Daoy (cell line): ENCODE results near the gene TMEM139. TPM values are rescaled to one million over a fixed set of nuclear protein-coding genes. Genes with fewer than 3 reads are reported as not detected.
A peak's percentile ranks its signal among the peaks of the same experiment; 100 is the strongest.

Experiments used
- DNase-seq: peaks from one replicate; pipeline ENCODE4 v3.0.0-alpha.2; 2015; ENCODE audit warnings: low read depth
- total RNA-seq: library from RNA; depleted of rRNA; stranded (reverse); fragments of >200 nt; shearing (Covaris generic); gene quantifications from 2 replicates; pipeline ENCODE4 v1.2.3, GENCODE V29; 2014; rRNA removed

TMEM139 gene
- total RNA-seq, result not detected in 2 replicates

DNA sequence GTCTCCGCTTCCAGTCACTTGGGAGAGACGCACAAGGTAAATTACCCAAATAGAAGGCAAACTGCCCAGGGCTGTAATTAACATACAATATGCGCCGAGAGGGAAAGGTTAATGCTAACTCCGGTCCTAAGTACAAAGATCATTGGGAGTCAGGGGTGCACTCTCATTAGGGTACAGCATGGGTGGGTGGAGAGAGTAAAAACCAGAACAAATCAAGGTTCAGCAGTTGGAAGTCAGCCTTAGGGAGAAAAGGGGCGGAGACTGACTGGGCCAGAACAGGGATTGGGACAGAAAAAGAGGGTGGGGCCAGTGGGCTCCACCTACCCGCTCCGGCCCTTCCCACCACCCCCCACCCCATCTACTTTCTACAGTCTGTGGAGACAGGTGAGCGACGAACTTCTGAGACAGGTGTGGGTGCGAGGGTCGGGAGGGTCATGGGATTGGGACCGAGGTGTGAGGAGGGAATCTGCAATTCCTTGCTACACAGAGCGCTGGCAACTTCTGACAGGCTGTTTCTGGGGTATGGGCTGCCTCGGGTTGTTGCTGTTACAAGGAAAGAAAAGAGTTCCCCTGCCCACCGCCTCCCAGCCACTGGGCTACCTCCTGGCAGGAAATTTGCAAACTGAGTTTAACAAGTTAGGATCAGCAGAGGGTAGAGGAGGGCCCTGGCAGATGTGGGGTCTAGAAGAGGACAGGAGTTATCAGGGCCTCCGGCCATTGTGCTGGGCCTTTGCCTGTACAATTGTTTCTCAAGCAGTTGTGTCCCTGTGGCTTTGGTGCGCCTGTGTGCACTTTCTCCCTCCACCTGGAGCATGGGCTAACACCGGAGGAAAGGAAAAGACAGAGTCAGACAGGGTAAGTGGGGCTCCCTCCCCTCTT lies at the start of gene TMEM139:
TMEM139 (plus strand) TSS at position 368 of the 879 bp plus-strand sequence. CDS start 1,000 bp downstream, outside the sequence.
- DNase-seq, result peak; percentile 32

DNA sequence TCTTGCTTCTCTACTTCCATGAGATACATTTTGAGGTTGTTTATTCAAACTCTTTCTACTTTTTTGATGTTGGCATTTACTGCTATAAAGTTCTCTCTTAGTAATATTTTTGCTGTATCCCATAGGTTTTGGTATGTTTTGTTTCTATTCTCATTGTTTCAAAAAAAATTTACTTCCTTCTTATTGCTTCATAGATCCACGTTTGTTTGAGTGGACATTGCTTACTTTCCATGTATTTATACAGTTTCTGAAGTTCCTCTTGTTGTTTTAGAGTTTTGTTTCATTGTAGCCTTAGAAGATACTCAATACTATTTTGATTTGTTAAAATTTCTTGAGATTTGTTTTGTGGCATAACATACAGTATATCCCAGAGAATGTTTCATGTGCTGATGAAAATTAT lies 49.2 kb upstream of the TMEM139 start:
- no peak for DNase-seq

DNA sequence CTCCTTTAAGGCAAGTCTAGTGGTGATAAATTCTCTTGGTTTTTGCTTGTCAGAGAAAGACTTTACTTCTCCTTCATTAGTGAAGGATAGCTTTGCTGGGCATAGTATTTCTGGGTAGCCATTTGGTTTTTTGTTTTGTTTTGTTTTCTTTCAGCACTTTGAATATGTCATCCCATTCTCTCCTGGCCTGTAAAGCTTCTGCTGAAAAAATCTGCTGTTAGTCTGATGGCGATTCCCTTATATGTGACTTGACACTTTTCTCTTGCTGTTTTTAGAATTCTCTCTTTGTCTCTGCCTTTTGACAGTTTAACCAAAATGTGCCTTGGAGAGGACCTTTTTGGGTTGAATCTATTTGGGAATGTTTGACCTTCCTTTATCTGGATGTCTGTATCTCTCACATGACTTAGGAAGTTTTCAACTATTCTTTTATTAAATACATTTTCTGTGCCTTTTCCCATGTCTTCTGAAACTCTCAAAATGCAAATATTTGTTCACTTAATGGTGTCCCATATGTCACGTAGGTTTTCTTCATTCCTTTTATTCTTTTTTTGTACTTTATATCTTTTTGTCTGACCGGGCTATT lies 48.3 kb upstream of the TMEM139 start:
- no peak for DNase-seq

DNA sequence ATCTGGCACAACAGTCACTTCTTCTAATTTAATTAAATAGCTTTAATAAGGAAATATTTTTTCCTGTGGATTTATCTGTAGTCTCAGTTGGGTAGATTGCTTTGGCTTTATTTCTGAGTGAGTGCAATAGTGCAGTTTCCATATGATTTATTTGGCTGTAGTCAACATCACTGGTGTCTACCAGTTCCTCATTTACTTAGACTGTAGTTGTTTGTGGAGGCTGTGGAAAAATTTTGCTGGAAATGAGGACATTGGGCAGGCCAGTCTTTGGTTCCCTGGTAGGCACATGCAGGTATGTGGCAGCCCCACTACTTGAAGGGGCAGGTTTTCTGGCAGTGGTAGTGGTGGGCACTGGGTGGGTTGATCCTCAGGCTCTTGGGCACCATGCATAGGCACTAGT lies 47.4 kb upstream of the TMEM139 start:
- DNase-seq, result no peak

DNA sequence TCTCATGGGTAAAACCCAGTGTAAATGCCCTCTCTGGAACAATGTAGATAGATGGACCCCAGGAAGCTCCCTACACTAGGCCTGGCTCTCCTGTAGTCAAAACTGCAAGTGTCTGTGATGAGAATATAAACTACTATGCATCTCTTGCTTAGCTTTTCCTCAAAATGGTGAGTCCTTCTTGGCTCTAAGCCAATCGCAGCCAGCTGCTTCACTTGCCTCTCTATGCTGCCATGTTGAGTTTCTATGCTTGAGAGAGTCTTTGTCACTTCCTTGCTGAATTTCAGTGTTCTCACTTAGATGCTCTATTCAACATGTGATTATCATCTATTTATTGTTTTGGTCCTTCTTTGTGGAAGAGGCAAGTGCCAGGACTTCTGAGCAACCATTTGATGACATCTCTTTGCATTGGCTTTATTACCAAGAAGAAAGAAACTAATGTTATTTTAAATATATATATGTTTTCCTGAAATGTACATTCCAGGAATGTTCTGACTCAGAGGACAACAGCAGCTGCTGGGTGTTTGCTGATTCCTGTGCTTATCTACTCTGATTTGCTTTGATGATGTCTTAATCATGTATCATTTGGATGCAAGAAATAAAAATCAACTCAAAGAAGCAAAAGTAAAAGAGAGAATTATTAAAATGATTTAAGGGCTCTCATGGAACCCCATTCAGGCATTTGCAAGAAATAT lies 46.3 kb upstream of the TMEM139 start:
- no peak for DNase-seq

DNA sequence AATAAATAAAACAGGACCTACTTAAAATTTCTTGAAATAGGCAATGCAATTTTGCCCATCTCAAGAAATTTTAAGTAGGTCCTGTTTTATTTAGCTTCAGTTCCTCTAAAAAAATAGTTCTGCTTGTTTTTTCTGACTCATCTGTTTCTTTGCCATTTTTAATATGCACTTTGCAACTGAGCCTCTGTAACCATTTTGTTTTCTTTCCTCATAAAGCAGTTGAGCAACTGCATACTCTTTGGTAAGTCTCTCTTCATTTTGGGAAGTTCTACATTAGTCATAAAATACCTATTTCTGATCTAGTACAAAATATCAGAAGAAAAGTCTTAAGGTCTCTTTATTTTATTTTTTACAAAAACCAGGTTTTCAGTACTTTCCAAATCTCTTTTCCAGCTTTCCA lies 44.9 kb upstream of the TMEM139 start:
- no peak for DNase-seq

DNA sequence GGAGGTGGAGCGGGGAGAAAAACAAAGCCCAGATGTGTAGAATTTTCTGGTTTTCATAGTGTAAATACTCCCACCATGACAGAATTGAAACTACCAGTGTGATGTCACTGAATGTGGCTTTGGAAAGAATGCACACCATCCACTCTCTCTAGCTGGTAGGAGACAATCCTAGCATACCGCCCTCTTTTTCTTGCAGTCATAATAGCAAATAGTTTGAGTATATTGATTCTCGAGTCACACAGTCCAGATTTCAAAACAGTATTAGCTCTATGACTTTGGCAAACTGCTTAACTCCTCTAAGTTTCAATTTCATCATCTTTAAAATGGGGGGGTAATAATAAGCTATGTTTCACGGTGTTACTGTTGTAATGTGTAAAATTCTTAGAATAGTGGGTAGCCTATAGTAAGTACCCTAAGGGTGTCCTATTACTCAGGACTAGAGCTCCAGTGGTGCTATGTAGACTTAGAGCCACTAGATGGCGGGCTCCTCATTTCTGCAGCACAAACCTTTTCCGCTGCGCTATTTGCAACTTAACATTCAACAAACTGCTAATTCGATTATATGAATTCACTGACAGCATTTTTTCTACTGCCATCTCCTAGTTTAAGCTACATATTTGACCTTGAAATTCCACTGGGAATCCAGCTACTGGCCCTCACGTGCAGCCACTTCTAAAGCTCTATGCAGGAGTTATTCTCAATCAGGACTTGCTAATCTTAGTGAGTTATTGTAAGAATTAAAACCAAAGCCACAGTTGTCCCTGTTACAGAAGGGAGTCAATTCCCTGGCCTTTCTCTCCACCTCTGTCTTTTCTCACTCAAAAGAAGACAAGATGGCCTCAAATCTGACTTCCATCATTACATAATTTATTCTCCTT lies 44.2 kb upstream of the TMEM139 start:
- DNase-seq, result peak; percentile 75

DNA sequence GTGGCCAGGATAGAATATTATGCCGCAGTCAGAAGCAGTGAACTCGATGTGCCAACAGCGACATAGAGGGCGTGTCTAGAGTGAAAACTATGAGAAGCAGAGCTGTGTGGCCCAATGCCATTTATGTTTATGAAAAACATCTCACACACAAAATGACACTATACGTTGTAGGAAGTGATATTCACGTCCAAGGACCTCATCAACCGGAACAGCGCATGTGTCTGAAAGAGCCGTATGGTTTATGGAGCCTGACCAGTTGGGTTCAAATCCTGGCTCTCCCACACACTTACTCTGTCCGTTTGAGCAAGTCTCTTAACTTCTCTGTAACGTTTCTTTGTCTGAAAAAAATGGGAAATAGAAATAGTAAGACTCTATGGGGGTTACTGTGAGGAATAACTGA lies 42.5 kb upstream of the TMEM139 start:
- DNase-seq, result no peak

DNA sequence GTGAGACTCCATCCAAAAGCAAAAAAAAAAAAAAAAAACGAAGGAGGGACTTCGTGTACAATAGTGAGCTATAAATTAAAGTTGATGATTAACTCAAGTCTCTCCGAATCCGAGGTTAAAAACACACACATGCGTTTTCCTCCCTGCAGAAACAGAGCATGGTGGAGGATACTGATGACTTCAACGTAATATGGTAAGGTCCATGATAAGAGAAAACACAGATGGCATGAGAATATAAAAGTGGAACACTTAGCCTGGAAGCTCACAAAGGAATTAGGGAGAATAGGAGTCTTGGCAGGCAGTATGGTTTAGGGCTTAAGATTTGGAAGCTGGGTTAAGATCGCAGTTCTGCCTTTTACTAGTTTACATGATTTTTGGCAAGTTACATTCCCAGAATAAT lies 41.6 kb upstream of the TMEM139 start:
- no peak for DNase-seq

DNA sequence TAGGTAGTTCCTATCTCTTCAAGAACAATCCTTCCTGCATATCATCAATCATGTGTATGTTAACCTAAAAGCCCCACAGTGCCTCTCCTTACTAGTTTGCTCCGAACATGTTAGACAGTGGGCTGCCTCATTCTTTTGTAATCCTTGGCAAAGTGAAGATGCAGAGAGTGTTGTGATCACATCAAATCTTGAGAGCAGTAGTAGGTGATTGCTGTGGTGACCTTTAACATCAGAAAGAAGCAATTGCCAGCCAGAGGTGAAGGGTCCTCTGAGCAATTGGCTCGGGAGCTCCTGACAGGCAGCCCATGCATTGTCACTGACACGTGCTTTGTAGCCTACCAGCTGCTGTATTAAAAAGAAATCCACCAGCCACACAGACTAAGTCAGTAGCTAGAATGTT lies 41.1 kb upstream of the TMEM139 start:
- DNase-seq, result no peak

DNA sequence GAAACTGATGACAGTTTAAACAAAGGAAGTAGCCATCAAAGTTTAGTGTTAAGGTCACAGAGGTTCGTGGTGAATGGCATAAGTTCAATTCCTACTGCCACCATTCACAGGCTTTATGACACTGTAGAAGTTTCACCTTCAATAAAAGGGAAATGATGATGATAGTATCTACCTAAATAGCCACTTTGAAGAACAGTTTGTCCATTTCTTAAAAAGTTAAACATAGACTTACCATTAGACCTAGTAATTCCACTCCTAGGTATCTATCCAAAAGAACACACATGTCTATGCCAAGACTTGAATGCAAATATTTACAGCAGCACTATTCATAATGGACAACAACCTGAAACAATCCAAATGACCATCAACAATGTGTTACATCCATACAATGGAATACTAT lies 40.4 kb upstream of the TMEM139 start:
- no peak for DNase-seq

DNA sequence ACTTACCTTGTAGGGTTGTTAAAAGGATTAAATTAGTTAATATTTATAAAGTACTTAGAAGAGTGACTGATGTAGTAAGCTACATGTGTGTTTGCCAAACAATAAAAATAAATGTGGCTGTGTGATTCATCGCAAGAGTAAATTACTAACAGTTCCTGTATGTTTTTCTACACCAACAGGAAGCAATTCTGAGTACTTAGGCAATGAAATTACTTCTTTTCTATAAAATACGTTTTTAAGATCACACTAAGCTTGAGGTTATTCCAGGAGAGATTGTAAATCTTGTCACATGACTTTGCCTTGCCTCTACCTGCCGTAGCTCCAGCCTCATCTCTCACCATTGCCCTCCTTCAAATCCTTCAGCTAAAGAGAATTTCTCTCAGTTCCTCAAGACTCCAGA lies 39.6 kb upstream of the TMEM139 start:
- DNase-seq, result no peak

DNA sequence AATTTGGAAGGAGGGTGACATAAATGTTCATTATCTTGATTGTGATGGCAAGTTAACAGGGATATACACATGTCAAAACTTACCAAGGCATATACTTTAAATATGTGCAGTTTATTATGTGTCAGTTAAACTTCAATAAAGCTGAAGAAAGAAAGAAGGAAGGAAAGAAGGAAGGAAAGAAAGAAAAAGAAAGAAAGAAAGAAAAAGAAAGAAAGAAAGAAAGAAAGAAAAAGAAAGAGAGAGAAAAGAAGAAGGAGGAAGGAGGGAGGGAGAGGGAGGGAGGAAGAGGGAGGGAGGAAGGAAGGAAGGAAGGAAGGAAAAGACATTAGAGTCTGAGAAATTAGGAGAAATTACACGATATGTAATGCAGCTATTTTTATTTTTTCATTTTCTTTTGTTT lies 37.4 kb upstream of the TMEM139 start:
- DNase-seq, result no peak

DNA sequence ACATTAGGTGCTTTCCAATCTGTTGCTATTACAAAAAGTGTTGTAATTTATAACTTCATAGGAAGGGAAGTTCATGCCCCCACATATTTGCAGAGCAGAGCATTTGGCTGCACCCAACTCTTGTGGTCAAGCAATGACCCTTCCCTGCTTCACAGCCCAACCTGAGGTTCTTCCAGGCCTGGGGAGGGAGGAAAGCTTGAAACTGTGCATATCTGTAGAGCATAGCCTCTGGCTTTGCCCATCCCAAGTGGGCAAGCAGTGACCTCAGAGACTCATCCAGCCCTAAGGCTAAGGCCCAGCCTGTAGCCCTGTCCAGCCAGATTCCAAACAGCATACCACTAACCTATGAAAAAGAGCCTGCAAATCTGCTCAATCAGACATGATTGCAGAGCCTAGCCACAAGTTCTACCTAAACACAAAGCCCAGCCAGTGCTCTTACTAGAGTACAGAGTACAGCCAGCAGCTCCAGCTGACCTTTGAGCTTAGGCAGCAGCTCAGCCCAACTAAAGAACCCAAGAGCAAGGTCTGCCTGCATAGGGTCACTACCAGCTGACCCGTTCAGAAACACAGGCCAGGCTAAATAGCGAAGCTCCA lies 35.9 kb upstream of the TMEM139 start:
- no peak for DNase-seq

DNA sequence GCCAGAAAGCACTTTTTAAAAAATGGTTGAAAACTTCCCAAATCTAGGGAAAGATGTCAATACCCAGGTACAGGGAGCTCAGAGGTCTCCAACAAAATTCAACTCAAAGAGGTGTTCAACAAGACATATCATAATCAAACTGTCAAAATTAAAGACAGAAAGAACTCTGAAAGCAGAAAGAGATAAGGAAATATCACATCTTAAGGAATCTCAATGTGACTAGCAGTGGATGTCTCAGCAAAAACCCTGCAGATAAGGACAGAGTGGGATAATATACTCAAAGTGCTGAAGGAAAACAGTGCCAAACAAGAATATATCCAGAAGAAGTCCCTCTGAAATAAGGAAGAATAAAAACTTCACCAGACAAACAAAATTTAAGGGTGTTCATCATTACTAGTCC lies 34.6 kb upstream of the TMEM139 start:
- DNase-seq, result no peak

DNA sequence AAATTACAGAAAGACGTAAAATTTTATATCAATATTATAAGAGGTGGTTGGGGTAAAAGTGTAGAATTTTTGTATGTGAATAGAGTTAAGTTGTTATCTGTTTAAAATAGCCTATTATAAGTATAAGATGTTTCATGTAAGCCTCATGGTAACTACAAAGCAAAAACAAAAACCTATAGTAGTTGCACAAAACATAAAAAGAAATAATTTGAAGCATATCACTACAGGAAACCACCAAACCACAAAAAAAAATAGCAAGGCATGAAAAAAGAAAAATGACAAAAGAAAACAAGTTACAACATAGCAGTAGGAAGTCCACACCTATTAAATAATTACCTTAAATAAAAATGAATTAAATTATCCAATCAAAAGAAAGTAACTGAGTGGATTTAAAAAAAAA lies 33.9 kb upstream of the TMEM139 start:
- no peak for DNase-seq

DNA sequence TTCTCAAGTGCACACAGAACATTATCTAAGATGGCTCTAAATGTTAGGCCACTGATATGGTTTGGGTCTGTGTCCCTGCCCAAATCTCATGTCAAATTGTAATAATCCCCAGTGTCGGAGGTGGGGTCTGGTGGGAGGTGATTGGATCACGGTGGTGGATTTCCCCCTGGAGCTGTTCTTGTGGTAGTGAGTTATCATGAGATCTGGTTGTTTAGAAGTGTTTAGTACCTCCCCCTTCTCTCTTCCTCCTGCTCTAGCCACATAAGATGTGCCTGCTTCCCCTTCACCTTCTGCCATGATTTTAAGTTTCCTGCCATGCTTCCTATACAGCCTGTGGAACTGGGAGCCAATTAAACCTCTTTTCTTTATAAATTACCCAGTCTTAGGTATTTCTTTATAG lies 32.8 kb upstream of the TMEM139 start:
- no peak for DNase-seq

DNA sequence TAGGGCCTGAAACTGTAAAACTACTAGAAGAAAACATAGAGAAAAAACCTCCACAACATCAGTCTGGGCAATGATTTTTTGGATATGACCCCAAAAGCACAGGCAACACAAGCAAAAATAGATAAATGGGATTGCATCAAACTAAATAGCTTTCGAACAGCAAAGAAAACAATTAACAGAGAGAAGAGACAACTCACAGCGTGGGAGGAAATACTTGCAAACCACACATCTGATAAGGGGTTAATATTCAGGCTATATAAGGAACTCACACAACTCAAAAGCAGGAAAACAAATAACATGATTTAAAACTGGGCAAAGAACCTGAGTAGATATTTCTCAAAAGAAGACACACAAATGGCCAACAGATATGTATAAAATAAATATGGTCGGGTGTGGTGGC lies 29.2 kb upstream of the TMEM139 start:
- DNase-seq, result no peak

DNA sequence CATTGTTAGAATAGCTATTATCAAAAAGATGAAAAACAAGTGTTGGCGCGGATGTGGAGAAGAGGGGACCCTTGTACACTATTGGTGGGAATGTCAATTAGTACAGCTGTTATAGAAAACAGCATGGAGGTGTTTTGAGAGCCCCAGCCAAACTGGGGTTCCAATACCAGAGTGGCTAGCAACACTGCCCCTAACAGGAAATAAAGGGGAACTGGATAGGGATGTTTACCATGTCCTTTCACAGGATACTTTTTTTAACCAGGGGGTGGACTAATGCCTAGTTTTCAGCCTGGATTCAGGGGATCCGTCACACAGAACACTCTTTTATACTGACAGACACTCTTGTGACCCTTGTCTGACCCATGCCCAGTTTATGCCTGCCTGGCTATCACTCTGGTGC lies 28.4 kb upstream of the TMEM139 start:
- no peak for DNase-seq

DNA sequence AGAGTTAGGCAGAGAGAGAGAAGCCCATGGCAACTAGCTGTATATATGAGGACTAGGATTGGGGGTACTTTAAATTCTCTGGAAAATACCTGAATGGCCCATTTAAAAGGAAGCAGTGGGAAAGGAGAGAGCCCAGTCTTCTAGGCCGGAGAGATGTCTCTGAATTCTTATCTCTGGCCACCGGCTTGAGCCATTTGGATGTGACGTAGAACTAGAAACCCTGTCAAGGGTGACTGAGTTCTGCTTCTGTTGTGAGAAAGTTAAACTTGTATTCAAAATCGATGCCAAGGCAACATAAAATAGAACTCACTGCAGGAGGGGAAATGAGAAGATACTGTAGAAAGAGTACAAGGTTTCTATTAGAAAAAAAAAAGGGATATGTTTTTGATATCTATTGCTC lies 27.8 kb upstream of the TMEM139 start:
- DNase-seq, result no peak

DNA sequence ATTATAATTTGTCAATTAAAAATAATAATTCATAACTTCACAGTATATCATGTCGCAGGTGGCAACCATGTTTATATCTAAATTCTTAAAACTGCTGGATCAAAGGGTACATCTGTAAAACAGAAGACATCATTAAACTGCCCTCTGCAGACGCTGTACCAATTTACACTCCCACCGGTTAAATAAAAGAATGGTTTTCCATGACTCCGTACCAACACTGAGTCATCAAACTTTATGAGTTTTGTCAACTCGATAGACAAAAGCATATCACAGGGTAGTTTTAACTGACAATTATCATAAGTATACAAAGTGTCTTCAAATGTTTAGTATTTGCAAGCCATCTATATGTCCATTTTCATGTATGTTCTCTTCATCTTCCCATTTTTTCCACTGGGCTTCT lies 27.3 kb upstream of the TMEM139 start:
- peak; percentile 34 for DNase-seq

DNA sequence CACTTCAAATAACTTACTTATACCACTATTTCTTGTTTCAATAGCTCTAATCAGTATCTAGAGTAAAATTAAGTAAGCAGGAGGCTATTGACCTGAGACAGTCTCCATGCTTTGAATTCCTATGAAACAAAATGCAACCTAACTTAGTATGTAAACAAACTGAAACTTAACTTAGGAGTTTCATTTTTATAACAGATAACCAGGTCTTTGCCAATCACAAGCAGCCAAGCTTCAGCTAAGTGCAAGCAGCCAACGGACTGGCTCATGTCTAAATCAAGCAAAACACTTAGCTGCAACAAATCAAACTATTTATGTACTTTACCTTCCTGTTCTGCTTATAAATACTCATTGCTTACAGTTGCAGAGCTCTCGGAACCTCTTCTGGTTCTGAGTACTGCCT lies 25.9 kb upstream of the TMEM139 start:
- no peak for DNase-seq
